Muscle of leg (tissue), 16 donors: ENCODE measurements around the gene SLC25A38. TPM values are rescaled to one million over a fixed set of nuclear protein-coding genes. Genes with fewer than 3 reads are reported as not detected.

ENCODE experiments used
- DNase-seq: peaks from one replicate; pipeline ENCODE4 v3.0.0; 2013
- H3K27ac ChIP-seq: one replicate; pipeline ENCODE4 v1.5.1; 2013; ENCODE audit warnings: mild to moderate bottlenecking, low read length, control low read depth
- H3K27me3 ChIP-seq: one replicate; pipeline ENCODE4 v1.6.1; 2013; ENCODE audit warnings: low read length; ENCODE audit not compliant: control insufficient read depth, insufficient read depth
- H3K36me3 ChIP-seq: one replicate; pipeline ENCODE4 v1.6.1; 2013; ENCODE audit warnings: low read length; ENCODE audit not compliant: control insufficient read depth, insufficient read depth
- H3K4me1 ChIP-seq: one replicate; pipeline ENCODE4 v1.6.1; 2013; ENCODE audit warnings: low read length; ENCODE audit not compliant: control insufficient read depth, insufficient read depth
- H3K4me3 ChIP-seq: one replicate; pipeline ENCODE4 v1.5.1; 2013; ENCODE audit warnings: low read length, control low read depth
- H3K9me3 ChIP-seq: replicated peaks from 2 replicates; pipeline ENCODE4 v1.6.1; 2013; ENCODE audit warnings: low read depth, low read length; ENCODE audit not compliant: control insufficient read depth
- WGBS: methylation state at CpG from one replicate; pipeline ENCODE4 v1.1.5; 2013; ENCODE audit warnings: missing lambda C conversion rate; ENCODE audit not compliant: insufficient coverage; 5-methylcytosine and 5-hydroxymethylcytosine counted together
- long read RNA-seq, 11 donors: transcript quantifications; one replicate each; lab custom pipeline, GENCODE V29; 2026
- polyA plus RNA-seq, 8 donors: library from polyadenylated mRNA; unstranded; fragments of 120-200 nt; gene quantifications; one replicate each; pipeline versions ENCODE4 v1.2.1 to v1.2.3, GENCODE V29; 2013; ENCODE audit warnings: inconsistent platforms in 1 of 8, low replicate concordance in 1 of 8; ENCODE audit not compliant: insufficient read length in 8 of 8, insufficient read depth in 1 of 8
- total RNA-seq: library from RNA; stranded (reverse); fragments of 120-200 nt; gene quantifications from one replicate; pipeline ENCODE4 v1.2.4, GENCODE V29; 2013

SLC25A38 gene
- total RNA-seq (12.6 TPM), polyA plus RNA-seq (10 to 100 TPM; 15.4 to 19.4 (median 16.4) TPM)
- long read RNA-seq, donor 1, partial matches to known transcripts, result 0 of 1 reads
- long read RNA-seq, donor 1, other reads (novel, unspliced or antisense), result 0 of 1 reads
- long read RNA-seq, donor 2, partial matches to known transcripts, result 0 of 1 reads
- long read RNA-seq, donor 2, other reads (novel, unspliced or antisense), result 0 of 1 reads
- long read RNA-seq, donor 3, transcript SLC25A38-201 (7 exons, 2,147 nt), result major isoform, 6 of 6 reads
- long read RNA-seq, donor 3, partial matches to known transcripts, result 0 of 6 reads
- long read RNA-seq, donor 3, other reads (novel, unspliced or antisense), result 0 of 6 reads
- long read RNA-seq, donor 4, partial matches to known transcripts, result 0 of 1 reads
- long read RNA-seq, donor 4, other reads (novel, unspliced or antisense), result 0 of 1 reads
- long read RNA-seq, donor 5, transcript SLC25A38-201 (7 exons, 2,147 nt), result major isoform, 16 of 22 reads
- long read RNA-seq, donor 5, partial matches to known transcripts, result 6 of 22 reads
- long read RNA-seq, donor 5, other reads (novel, unspliced or antisense), result 0 of 22 reads
- long read RNA-seq, donor 6, transcript SLC25A38-201 (7 exons, 2,147 nt), result major isoform, 5 of 5 reads
- long read RNA-seq, donor 6, partial matches to known transcripts, result 0 of 5 reads
- long read RNA-seq, donor 6, other reads (novel, unspliced or antisense), result 0 of 5 reads
- long read RNA-seq, donor 7, transcript SLC25A38-201 (7 exons, 2,147 nt), result major isoform, 5 of 5 reads
- long read RNA-seq, donor 7, partial matches to known transcripts, result 0 of 5 reads
- long read RNA-seq, donor 7, other reads (novel, unspliced or antisense), result 0 of 5 reads
- long read RNA-seq, donor 8, partial matches to known transcripts, result 0 of 4 reads
- long read RNA-seq, donor 8, other reads (novel, unspliced or antisense), result 0 of 4 reads
- long read RNA-seq, donor 9, partial matches to known transcripts, result 0 of 2 reads
- long read RNA-seq, donor 9, other reads (novel, unspliced or antisense), result 0 of 2 reads
- long read RNA-seq, donor 10, transcript SLC25A38-201 (7 exons, 2,147 nt), result major isoform, 12 of 18 reads
- long read RNA-seq, donor 10, partial matches to known transcripts, result 6 of 18 reads
- long read RNA-seq, donor 10, other reads (novel, unspliced or antisense), result 0 of 18 reads
- long read RNA-seq, donor 11, partial matches to known transcripts, result 0 of 2 reads
- long read RNA-seq, donor 11, other reads (novel, unspliced or antisense), result 0 of 2 reads

- no peaks in the 10 kb centered on the region for H3K9me3 ChIP-seq
- H3K27me3 ChIP-seq, result no peaks in the 10 kb centered on the region
- H3K4me1 ChIP-seq, result peaks cover 6% of the 10 kb centered on the region
- H3K36me3 ChIP-seq, result no peaks in the 10 kb centered on the region
- peak; percentile 90 for DNase-seq
- under 1% methylated on average over 60 of the region's 62 CpGs for WGBS
- H3K4me3 ChIP-seq, result peak within 1 kb of the TSS; percentile 91
- H3K27ac ChIP-seq, result peak within 1 kb of the TSS; percentile 89
These were observed at the start of gene SLC25A38 for GRCh38 chr3:39383045-39383880. TSS of gene SLC25A38 (plus strand) at chr3:39383370. CDS start at chr3:39383725, 355 bp downstream.

- DNase-seq, result no peak
- Histone ChIP-seq H3K36me3 (no peaks in the 10 kb centered on the region), H3K27me3 (no peaks in the 10 kb centered on the region), H3K4me1 (no peaks in the 10 kb centered on the region), H3K27ac (no peak overlapping the region), H3K9me3 (no peaks in the 10 kb centered on the region), H3K4me3 (no peak overlapping the region)
These were observed 49.6 kb upstream of the SLC25A38 start for GRCh38 chr3:39333607-39334006.

- WGBS, result 60% methylated on average over 1 of the region's 4 CpGs
- H3K27ac ChIP-seq, result no peak overlapping the region
- H3K9me3 ChIP-seq, result no peaks in the 10 kb centered on the region
- H3K4me1 ChIP-seq, result no peaks in the 10 kb centered on the region
- no peaks in the 10 kb centered on the region for H3K27me3 ChIP-seq
- DNase-seq, result no peak
- H3K4me3 ChIP-seq, result no peak overlapping the region
- H3K36me3 ChIP-seq, result no peaks in the 10 kb centered on the region
These were observed 49.0 kb upstream of the SLC25A38 start for GRCh38 chr3:39334205-39334604.

DNA sequence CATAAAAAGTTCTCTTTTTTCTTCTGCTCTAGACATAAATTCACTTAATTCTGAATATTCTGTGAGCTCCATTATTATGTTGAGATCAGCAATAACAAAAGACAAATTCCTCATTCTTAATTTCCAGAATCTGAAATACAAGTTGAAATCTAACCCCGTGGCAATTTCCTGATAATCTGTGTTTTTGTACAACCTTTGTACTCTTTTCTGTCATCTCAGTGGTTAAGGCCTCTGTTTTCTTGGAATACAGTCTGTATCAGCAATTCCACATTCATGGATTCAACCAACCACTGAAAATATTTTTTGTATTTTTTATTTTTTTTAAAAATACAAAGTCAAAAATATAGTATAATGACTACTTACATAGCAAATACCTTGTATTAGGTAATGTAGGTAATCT, 45.0 kb upstream of the SLC25A38 start:
- no CpG with 5 or more reads among the region's 1 CpG for WGBS
- Histone ChIP-seq H3K4me1 (no peaks in the 10 kb centered on the region), H3K9me3 (no peaks in the 10 kb centered on the region), H3K27ac (no peak overlapping the region), H3K27me3 (no peaks in the 10 kb centered on the region), H3K36me3 (no peaks in the 10 kb centered on the region), H3K4me3 (no peak overlapping the region)
- DNase-seq, result no peak

- Histone ChIP-seq H3K27me3 (no peaks in the 10 kb centered on the region), H3K4me3 (no peak overlapping the region), H3K27ac (no peak overlapping the region), H3K4me1 (no peaks in the 10 kb centered on the region), H3K9me3 (no peaks in the 10 kb centered on the region), H3K36me3 (no peaks in the 10 kb centered on the region)
- no CpG with 5 or more reads among the region's 1 CpG for WGBS
- DNase-seq, result no peak
These were observed 44.1 kb upstream of the SLC25A38 start for GRCh38 chr3:39339086-39339485.

DNA sequence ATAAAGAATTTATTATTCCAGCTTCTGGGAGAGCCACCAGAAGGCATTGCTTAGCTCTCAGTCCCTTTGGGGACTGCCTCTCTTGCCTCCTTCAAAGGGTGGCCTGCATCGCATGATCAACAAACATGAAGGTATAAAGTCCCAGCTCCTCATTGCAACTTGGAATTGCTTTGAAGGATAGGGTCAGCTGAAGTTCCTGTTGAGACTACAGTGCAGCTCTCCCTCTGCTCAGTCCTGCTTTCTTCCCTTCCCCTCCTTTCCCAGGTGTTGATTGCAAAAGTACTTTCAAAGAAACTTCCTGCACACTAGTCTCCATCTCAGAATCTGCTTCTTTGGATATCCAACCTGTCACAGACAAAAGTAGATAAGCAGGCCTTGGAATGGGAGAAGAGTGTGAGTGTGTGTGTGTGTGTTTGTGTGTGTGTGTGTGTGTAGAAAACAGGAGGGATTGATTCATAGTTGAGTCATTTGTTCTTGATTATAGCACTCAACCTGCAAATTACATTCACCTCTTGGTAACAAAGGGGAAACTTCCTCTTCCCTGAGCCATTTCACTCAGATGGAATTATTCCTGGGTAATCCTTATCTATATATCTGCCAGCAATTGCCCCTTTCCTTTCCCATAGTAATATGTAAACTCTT, 40.0 kb upstream of the SLC25A38 start:
- 100% methylated on average over 1 of the region's 1 CpG for WGBS
- Histone ChIP-seq H3K4me1 (no peaks in the 10 kb centered on the region), H3K4me3 (no peak overlapping the region), H3K36me3 (no peaks in the 10 kb centered on the region), H3K9me3 (no peaks in the 10 kb centered on the region), H3K27me3 (no peaks in the 10 kb centered on the region), H3K27ac (no peak overlapping the region)
- DNase-seq, result no peak

GRCh38 chr3:39343760-39344159, 39.4 kb upstream of the SLC25A38 start:
- no peaks in the 10 kb centered on the region for H3K4me1 ChIP-seq

DNA sequence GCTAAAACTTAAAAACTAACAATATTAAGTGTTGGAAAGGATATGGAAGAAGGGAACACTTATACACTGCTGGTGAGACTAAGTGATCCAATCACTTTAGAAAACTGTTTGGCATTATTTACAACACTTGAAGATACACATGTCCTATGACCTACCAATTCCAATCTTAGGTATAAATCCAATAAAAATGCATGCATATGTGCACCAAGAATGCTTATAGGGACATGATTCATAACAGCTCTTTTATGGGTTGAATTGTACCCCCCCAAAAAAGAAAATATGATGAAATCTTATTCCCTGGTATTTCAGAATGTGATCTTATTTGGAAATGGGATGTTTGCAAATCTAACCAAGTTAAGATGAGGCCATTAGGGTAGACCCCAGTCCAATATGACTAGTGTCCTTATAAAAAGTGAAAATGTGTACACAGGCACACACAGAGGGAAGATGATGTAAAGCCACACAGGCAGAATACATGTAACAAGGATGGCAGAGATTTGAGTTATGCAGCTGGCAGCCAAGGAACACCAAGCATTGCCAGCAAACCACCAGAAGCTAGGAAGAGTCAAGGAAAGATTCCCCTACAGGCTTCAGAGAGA, 38.3 kb upstream of the SLC25A38 start:
- H3K4me3 ChIP-seq, result no peak overlapping the region
- DNase-seq, result no peak
- no peak overlapping the region for H3K27ac ChIP-seq
- H3K9me3 ChIP-seq, result no peaks in the 10 kb centered on the region
- H3K27me3 ChIP-seq, result no peaks in the 10 kb centered on the region
- no peaks in the 10 kb centered on the region for H3K36me3 ChIP-seq
- no peaks in the 10 kb centered on the region for H3K4me1 ChIP-seq

More at GRCh38 chr3:39343760-39344159, 39.4 kb upstream of the SLC25A38 start:
- Histone ChIP-seq H3K9me3 (no peaks in the 10 kb centered on the region), H3K27ac (no peak overlapping the region), H3K27me3 (no peaks in the 10 kb centered on the region), H3K4me3 (no peak overlapping the region), H3K36me3 (no peaks in the 10 kb centered on the region)
- DNase-seq, result no peak
